ENCODE data around the gene GIPC3. TPM values are rescaled to one million over a fixed set of nuclear protein-coding genes. Genes with fewer than 3 reads are reported as not detected.

Gene GIPC3
- total and polyA plus RNA-seq, 2 of the 8 experiments (the other 6 are each of a cell fraction or from before 2014, with no cell fraction given) = 1.0 to 1.2 TPM

- TF ChIP-seq CHD7 (IDR thresholded peaks at IDR 0.05; ENCODE audit: insufficient replicate concordance, low read length) (no peak), HDAC6 (IDR thresholded peaks at IDR 0.05; ENCODE audit: low read depth, low read length) (no peak), RXRA (IDR thresholded peaks at IDR 0.05; ENCODE audit: insufficient read depth, low read depth, low read length) (no peak), BRCA1 (IDR thresholded peaks at IDR 0.05; ENCODE audit: low read depth, low read length) (no peak), MAFK (IDR thresholded peaks at IDR 0.05; ENCODE audit: low read depth, low read length) (no peak)
Observed at GRCh38 chr19:3590991-3591659, 5.8 kb downstream of the GIPC3 start (continued).
